GM11168 (cell line): Measurements from ENCODE around the gene NCLN.
"Not testable (repeated sequence)": the region's sequence is repeated elsewhere in the genome, so short reads cannot be mapped to it uniquely, and the experiment has no call there.

ENCODE experiments used
- in situ Hi-C: fragments of 300-500 bp; cut with MboI; formaldehyde crosslinking; loops from one replicate; pipeline ENCODE4 v1.12.0; 2022; ENCODE audit warnings: low sequenced_read_pairs; ENCODE audit not compliant: unreplicated experiment

NCLN gene

DNA sequence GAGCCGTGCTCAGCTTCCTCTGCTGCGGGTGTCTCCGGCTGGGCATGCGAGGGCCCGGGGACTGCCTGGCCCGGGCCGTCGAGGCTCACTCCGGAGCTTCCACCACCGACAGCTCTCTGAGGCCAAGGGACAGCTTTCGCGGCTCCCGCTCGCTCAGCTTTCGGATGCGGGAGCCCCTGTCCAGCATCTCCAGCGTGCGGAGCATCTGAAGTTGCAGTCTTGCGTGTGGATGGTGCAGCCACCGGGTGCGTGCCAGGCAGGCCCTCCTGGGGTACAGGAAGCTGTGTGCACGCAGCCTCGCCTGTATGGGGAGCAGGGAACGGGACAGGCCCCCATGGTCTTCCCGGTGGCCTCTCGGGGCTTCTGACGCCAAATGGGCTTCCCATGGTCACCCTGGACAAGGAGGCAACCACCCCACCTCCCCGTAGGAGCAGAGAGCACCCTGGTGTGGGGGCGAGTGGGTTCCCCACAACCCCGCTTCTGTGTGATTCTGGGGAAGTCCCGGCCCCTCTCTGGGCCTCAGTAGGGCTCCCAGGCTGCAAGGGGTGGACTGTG lies 5.9 kb upstream of the NCLN start:
- in situ Hi-C loops: no loop called here

DNA sequence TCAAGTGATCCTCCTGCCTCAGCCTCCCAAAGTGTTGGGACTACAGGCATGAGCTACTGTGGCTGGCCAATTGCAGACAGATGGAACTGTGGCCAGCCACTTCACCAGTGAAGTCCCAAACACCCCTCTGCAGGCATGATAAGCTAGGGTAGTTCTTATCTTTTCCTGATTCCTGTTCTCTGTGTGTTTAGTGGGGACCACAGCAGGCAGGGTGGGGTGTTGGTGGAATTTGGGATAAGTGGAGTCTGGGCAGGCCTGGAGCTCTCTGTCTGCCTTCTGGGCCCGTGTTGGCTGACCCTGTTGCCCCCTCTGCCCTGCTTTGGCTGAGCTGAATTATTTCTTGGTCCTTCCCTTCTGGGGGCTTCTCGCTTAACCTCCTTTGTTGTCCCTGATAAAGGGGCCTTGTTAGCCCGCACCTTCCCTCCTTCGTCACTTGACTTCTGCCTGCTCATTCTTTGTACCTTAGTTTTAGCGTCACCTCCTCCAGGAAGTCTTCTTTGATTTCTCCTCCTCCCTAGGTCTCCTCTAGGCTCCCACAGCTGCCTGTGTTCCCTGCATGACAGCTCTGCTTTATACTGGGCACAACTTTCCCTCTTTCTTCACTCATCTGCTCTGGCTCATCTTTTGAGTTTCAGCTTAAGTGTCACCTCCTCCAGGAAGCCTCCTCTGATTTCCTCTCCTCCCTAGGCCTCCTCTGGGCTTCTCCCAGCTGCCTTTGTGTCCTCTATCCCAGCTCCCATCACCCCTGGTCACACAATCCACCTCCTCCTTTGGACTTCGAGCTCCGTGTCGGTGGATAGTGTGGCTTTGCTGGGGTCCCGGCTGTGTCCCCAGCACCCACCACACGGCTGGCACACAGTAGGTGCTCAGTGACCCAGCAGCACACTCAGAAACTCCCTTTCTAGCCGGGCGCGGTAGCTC lies 1.7 kb upstream of the NCLN start:
- in situ Hi-C loops: no loop called here

DNA sequence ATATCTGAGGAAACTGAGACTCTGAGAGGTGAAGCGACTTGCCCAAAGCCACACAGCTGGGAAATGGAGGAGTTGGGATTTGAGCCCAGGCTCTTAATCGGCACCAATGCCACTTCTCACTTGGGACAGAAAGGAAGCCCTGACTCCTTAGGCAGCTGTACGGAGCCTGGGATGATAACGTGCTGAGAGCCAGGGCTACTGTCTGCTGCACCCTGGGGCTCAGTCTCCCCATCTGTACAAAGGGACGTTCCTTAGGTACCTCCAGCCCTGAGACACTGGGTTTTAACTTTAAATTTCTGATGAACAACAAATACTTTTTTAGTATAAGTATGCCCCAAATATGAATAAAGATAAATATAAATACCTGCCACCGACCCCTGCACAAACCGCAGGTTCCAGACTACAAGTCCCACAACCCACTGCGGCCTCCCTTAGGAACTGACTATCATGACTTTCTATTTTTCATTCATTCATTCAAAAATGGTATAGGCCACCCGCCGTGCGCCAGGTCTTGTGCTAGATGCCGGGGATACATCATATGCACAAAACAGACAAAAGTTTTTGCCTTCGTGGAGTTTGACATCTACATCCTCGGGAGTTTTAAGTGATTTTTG lies 776 bp upstream of the NCLN start:
- in situ Hi-C loops: no loop called here

DNA sequence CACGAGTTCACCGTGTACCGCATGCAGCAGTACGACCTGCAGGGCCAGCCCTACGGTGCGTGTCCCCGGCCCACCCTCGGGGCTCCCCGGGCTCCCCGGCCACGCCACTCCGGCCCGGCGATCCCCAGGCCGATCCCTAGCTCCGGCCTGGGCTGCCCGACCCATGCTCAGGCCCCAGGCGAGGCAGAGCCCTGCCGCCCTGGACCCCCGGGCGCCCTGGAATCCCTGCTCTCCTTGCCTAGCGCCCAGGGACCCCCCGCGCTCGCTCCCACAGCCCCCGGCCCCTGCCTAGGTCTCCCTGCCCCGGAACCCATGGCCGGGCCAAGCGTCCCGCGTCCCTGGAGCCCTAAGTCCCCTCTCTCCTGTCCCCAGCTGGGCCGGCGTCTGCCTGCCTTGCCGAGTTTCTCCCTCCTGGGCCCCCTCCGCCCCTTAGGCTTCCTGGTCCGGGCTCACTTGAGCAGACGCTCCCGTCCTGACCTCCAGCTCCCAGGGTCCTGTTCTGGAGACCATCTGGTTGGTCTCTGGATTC lies 494 bp downstream of the NCLN start:
- in situ Hi-C loops: no loop called here

DNA sequence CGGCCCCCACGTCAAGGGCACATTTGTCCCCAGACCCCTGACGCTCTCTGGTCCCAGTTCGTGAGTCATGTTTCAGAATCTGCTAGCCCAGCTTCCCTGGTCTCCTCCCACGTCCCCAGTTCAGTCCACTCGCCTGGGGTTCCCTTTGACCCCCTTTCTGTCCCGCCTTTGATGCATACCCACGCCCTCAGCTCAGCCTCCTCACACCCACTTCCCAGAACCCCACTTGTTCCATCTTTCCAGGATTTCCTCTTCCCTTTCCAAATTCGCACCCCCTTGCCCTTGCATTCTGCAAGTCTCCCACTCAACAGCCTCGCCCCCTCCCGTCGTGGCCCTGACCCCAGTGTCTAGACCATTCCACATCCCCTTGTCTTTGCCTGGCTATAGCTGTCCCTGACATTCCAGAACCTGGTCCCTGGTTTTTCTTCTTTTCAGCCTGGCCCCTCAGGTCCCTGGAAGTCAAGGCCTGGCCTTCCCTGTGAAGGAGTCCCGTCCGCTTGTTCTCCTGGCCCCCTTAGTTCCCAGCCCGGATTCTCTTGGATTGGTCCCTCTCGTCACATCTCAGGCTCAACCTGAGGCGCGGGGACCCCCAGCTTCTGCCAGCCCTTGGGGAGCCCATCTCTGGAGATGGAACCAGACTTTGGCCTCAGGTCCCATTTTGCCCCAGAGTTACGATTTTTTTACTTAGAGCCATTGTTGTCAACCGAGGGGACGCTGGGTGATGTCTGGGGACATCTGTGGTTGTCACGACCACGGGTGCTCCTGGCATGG lies 1.3 kb downstream of the NCLN start:
- in situ Hi-C loops: no loop called here

DNA sequence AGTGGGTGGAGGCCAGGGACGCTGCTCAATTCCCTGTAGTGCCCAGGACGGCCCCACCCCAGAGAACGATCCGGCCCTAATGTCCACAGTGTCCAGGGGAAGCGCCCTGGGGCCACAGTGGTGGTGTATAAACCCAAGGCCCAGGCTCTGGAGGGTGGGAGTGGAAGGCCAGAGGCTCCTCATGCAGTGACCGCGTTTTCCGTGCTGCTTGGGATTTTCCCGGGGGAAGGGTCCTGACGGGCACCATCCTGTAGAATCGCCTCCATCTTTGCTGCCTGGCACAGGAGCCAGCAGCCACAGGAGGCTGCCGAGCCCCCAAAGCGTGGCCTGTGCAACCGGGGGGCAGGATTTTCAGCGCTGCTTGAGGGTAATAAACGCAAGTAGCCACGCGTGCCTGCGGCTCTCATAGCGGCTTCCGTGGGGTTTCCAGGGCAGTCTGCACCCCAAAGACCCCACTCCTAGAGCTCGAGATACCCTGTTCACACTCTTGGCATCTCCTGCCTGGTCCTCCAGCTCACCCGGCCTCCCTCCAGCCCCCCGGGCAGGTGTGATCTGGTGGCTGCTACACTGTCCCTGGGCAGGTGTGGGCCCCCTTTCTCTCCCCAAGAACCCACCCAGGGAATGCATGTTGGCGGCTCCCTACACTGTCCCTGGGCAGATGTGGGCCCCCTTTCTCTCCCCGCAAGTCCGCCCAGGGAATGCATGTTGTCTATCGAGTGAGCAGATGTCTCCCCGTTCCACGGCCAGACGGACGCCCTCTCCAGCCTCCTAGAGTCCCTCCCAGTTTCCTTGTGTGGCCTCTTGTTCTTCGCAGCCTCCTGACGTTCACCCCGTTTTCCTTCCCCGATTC lies 2.2 kb downstream of the NCLN start:
- in situ Hi-C loops: no loop called here

DNA sequence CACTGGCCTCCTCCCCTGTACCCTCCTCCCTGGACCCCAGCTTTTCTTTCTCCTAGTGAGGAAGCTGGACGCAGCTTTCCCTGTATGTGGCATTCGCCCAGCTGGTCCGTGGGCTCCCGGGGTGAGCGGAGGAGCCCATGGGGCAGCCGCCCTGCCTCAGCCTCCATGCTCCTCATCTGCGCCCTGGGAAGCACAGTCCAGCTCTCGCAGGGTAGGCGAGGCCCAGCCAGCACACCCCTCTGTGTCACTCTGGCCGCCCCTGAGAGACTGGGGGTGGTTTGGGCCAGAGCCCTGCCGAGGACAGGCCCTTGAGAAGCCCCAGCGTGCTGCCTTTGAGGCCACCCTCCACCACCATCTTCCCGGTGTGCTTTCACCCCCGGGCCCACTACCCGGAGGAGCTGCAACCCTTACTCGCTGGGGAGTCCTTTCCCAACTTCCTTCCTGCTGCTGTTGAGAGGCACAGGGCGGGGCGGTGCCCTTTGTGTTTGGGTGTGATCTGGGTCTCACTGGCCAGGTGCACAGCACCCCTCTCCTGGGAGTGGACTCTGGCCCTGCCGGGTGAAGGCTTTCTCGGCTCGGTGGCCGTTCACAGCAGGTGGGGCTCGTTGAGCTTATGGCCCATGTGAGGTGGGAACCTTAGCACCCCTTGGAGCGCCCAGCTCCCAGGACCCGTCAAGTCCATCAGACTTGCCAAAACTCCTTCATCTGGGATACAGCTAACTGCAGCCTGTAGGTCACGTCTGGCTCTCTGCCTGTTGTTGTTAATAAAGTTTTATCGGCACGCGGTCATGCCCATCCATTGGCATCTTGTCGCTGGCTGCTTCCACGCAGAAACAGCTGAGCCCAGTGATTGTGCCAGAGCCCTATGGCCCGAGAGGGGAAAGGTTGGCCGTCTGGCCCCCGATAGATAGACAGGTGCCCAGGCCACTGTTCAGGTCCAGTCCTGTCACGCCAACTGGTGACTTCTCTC lies 3.2 kb downstream of the NCLN start:
- in situ Hi-C loops: no loop called here

DNA sequence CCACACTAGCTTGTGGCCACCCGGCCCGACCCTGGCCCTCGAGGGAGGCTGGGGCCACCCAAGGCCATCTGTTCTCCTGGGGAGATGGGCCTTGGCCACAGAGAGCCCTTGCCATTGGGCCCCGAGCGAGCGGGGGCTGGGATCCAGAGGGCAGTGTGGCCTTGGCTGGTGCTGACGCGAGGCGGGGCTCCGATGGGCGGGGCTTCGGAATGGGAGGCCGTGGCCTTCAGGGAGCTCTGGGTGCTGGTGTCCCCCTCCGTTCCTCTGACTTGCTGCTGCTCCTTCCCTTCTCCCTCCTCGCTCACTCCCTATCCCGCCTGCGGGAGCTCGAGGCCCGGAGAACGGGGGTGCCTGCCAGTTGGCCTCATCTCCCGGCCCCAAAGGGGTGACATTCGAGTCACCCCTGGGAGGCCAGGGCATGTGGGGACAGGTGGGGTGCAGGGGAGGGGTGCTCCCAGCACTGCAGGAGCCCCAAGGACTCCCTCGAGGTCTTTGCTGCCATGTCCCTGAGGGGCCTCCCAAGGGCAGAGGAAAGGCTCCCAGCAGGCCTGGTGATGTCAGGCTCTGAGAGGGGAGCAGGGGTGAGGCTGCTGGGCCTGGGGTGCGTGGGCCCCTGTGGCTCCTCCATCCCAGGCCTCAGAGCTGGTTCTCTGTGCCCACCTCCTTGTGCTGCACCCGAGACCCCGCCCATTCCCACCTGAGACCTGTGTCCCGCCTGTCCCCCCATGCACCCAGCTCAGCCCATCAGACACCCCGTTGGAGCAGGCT lies 4.2 kb downstream of the NCLN start:
- in situ Hi-C loops: no loop called here

DNA sequence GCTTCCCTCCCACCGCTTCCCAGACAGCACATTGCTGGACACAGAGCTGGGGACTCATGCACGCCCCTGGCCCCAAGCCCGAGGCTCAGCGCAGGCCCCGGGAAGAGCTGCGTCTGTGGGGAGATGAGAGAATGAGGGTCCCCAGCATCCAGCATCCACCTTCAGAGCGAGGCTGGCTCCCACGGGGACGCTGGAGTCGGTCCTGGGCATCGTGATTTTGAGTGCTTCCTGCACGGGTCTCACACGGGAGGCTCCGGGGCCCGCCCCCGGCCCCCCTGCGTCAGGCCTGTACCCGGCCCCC lies 4.7 kb downstream of the NCLN start:
- in situ Hi-C loops: no loop called here

DNA sequence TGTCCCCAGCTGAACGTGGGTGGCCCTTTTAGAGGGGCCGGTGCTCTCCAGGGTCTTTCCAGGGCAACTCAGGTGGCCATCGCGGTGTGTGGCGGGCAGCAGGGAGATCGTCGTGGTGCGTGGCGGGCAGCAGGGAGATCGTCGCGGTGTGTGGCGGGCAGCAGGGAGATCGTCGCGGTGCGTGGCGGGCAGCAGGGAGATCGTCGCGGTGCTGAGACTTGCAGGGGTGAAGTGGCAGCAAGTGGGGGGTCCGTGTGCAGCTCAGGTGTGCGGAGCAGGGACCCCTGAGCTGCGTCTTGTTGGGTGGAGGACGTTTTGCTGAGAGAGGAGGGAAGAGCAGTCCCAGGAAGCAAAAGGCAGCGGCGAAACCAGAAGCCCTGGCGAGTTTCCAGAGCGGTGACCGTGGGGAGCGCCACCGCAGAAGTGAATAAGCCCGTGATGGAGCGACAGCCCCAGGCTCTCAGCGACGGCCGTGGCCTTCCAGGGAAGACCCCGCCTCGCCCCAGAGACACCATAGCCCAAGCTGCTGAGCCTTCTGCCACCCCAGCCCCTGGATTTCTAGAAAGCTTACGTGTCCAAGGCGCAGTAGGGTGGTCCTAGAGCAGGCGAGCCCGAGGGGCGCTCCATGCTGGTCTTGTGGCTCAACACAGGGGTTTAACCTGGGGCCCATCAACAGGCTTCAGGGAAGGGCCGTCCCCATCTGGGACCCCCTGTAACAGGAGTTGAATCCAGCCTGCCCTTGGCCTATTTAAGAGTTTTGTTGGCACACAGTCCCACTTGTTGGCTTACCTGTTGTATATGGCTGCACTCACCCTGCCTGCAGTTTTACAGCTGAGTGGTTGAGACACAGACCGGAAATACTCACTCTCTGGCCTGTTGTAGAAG lies 5.4 kb downstream of the NCLN start:
- in situ Hi-C loops: no loop called here

DNA sequence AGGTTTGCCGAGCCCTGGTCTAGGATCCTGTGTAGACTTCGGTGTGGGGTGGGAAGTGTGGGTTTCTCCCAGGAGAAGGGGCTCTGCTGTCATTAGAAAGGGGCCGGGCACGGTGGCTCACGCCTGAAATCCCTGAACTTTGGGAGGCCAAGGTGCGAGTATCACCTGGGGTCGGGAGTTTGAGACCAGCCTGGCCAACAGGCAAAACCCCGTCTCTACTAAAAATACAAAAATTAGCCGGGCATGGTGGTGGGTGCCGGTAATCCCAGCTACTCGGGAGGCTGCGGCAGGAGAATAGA lies 6.0 kb downstream of the NCLN start:
- in situ Hi-C loops: not testable (repeated sequence)

DNA sequence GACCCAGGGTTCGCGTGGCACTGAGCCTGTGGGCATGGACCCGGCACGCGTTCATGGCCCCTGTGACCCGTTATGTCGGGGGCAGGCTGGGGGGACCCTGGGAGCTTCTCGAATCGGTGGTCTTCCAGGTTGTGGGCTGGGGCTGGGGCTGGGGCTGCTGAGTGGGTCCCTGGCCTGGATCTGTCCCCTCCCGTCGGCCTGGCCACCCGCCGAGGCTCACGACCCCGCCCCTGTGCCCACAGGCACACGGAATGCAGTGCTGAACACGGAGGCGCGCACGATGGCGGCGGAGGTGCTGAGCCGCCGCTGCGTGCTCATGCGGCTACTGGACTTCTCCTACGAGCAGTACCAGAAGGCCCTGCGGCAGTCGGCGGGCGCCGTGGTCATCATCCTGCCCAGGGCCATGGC lies 6.5 kb downstream of the NCLN start:
- in situ Hi-C loops: no loop called here

DNA sequence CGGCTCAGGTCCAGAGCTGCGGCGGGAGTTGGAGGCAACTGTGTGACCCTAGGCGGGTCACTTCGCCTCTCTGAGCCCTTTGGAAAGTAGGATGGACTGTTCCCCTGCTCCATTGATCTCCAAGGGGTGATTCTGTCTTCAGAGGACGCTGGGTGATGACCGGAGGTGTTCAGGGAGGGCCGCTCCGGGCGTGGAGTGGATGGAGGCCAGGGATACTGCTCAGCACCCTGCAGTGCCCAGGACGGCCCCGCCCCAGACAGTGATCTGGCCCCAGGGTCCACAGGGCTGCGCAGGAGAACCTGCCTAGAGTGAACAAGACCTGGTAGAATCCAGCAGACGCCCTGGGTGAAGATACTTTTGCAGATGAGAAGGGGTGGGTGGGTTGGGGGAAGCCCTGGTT lies 7.0 kb downstream of the NCLN start:
- in situ Hi-C loops: no loop called here

DNA sequence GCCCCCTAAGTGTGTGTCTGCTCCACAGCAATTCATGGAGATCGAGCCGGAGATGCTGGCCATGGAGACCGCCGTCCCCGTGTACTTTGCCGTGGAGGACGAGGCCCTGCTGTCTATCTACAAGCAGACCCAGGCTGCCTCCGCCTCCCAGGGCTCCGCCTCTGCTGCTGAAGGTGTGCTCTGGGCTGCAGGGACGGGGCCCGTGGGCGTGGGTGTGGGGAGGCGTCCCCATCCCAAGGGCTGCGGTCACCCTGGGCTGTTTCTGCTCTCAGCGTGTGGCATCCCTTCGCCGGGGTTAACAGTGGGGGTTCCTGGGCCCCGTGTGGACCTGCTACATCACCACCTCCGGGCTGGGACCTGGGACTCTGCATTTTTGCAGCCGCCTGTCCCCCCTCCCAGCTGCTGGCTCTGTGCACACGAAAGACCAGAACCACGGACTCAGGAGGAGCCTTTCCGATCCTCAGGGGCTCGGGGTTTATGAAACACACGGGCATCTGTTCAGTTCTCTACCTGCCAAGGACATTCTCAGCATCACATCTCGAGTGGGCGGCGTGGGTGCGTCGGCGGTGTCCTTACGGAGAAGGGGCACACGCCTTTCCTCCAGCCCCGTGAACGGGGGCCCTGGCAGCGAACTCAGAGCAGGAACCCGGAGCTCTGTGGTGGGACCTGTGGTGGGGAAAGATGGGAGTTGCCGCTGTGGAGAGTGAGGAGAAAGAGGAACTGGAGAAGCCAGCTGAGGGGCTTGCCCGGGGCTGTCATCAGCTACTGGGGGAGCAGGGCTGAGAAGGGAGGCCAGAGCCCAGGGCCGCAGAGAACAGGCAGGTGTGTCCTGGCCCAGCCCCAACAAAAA lies 7.8 kb downstream of the NCLN start:
- in situ Hi-C loops: no loop called here

DNA sequence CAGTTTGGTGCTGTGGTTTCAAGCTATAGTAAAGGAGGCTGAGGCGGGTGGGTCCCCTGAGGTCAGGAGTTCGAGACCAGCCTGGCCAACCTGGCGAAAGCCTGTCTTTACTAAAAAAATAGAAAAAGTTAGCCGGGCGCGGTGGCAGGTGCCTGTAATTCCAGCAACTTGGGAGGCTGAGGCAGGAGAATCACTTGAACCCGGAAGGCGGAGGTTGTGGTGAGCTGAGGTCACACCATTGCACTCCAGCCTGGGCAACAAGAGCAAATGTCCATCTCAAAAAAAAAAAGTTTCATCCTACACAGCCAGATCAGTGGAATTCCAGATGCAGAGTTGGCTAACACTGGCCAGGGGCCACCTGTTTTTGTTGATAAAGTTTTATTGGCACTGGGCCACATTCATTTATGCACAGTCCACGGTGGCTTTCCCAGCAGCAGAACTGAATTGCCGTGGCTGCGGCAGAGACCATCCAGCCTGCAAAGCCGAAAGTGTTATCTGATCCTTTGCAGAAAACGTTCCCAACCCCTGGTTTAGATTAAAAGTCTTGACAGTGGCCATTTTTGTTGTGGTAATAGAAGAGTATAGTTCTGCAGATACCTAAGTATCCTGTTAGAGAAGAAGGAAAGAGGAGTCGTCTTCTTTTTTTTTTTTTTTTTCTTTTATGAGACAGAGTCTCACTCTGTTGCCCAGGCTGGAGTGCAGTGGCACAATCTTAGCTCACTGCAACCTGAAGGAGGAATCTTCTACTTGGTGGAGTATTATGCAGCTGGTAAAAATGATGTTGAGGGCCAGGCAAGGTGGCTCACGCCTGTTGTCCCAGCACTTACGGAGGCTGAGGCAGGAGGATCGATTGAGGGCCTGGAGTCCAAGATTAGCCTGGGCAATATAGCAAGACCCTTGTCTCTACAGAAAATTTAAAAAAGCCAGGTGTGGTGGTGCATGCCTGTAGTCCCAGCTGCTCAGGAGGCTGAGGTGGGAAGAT lies 8.7 kb downstream of the NCLN start:
- in situ Hi-C loops: no loop called here
